HG02884 (cell line): ENCODE results near the gene TECPR1.

Experiments
- ATAC-seq: cut with Tn5 transposase; IDR thresholded peaks from one replicate; pipeline ENCODE4 v1.9.1; 2021; ENCODE audit warnings: mild to moderate bottlenecking, moderate library complexity; ENCODE audit not compliant: unreplicated experiment

TECPR1 gene

DNA sequence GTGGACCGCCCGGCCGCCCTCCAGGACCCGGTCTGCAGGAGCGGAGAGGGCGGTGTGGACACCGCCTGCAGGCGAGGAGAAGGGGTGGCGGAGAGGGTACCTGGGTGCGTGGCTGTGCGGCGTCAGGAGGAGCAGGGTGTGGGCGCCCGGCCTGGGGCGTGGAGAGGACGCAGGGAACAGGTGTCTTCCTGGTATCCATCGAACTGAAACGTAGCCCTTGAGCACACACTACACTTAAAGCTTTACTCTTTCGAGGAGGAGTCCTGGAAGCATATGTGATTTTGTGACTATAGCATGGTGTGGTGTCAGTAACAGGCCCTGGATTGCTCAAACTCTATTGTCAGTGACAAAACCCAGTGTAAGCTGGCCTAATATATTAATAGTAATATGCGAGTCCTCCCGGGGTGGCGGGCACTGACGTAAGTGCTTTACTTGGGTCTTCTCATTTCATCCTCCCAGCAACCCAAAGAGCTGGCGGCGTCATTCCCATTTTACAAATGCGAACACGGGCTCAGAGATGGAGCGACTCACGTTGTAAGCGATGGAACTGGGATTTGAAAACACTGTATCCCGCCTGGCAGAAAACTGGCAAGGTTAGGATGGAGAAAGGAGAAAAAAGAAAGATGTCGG, 508 bp upstream of the TECPR1 start:
- ATAC-seq: peak; percentile 30

GRCh38 chr7:98251231-98251600, 816 bp downstream of the TECPR1 start:
- peak; percentile 31 for ATAC-seq

- ATAC-seq: no peak
Measured at GRCh38 chr7:98250789-98251188, 1.2 kb downstream of the TECPR1 start.

- ATAC-seq: no peak
Measured at GRCh38 chr7:98249106-98249505, 2.9 kb downstream of the TECPR1 start.

DNA sequence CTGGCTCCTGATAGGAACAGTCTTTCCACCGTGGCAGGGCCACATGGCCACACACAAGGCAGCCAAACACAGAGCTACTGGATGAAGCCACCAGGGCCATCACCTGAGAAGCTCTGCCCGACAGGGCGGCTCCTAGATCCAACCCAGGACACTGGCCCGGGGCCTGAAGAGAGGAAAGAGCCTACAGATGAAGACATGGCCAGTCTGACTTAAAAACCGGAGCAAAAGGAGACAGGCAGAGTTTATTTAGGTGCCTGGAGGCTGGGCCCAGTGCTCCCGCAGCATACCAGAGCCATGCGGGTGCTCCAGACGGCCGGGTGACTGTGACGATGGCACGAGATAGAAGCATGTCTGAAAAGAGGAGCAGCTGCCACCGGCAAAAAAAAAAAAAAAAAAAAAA, 3.9 kb downstream of the TECPR1 start:
- no peak for ATAC-seq

GRCh38 chr7:98244871-98245270, 7.2 kb downstream of the TECPR1 start:
- ATAC-seq: no peak

GRCh38 chr7:98242934-98243333, 9.1 kb downstream of the TECPR1 start:
- no peak for ATAC-seq

- no peak for ATAC-seq
Measured at GRCh38 chr7:98242342-98242741, 9.7 kb downstream of the TECPR1 start.

DNA sequence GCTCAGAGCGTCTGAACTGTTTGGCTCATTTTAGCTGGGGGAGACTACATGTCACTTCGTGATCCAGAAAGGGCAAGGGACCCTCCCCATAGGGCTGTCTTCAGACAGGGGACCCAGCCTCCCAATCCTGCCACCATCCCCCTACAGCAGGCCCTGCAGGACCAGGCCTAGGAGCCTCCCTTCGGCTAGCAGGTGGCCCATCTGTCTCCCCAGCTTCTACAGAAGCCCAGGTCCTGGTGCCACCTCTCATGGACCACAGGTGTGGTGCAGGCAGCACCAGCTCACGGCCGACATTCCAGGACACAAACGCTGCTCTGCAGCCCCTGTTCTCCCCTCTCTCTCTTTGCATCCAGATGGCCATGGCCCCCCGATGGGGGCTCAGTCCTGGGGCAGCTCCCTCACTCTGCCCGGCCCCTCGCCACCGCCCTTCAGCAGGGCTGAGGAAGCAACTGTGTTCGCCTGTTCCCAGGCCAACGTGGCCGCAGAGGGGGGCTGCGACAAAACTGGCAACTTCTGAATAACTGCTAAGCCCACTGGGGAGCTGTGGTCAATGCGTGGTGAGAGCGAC, 10.3 kb downstream of the TECPR1 start:
- no peak for ATAC-seq

DNA sequence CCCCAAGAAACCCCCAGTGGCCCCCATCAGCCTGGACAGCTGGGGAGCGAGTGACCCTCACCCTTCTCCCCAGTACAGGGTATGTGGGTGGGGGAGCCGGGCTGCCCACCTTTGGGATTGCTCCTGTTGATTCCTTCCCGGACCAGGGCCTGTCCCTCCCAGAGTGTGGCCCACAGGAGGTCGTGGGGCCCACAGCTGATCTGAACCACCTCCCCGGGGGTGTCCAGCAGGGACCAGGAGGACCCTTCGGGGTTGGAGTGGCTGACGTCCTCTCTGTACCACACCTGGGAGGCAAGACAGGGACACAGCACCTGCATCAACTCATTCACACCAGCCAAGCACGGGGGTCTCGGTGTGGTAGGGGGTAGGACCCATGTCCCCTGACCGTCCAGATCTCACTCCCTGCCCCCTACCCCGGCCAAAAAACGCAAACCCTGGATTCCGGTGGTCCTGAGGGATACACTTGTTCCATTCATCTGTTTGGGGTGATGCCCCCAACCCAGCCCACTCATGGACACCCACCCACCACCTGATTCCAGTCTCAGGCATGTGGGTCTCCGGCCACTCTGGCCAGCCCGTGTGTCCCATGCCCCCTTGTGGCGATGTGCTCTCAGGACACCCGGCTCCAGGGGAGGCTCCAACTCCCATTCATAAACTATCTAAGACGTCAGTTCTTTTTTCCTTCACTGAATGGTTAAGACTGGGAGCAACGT, 10.9 kb downstream of the TECPR1 start:
- no peak for ATAC-seq

GRCh38 chr7:98238976-98239375, 13.1 kb downstream of the TECPR1 start:
- ATAC-seq: no peak

DNA sequence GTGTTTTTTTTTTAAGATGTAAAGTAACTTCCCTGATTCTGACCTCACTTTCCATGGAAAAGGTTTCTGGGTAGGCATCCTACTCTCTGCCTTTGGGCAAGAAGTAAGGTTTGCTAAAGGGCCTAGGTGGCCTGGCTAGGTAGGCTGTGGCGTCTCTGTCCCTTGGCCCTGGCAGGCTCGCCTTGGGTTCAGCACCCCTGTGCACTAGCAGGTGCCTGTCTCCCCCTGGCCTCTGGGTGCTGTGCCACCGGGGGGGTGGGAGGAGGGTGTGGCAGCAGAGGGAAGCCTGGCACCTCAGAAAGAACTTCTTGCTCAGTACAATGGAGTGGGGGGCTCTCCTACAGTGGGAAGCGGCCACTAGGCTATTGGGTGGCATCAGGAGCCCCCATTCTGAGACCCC, 14.0 kb downstream of the TECPR1 start:
- no peak for ATAC-seq

DNA sequence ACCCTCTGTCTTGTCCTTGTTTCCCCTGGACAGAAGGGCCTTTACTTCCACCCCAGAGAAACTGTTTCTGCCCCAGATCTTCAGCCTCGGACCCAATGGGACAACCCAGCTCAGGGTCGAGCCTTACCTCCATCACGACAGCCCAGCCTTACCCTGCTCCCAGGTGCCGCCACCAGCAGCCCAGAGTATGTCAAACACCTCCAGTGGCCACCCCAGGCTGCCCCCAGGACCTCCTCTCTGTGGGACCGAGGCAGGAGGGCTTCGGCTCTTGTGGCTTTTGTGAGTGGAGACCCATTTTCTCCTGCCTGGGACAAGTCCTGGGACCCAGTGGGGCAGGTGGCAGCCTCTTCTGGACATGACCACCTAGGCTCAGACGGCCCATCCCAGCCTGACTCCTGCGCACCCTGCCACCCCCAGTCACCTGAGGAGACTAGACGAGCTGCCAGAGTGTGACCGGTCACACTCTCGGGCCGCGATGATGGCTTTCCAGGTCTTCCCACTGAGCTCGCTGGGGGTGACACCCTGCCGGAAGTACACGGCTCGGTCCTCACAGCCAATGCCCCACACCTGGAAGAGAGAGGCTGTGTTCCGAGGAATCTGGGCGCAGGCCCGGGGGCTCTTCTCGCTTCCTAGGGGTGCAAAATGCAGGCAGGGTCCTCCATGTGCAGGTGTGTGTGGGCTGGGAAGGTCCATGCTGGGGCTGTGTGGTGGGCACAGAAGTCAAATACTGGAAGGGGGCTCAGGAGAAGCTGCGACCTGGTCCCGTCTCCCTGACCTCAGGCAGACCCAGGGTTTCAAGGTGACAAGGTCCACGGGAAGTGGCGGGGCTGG, 15.5 kb downstream of the TECPR1 start:
- no peak for ATAC-seq

- ATAC-seq: no peak
Measured at GRCh38 chr7:98235901-98236300, 16.1 kb downstream of the TECPR1 start.

GRCh38 chr7:98234429-98235147, 17.4 kb downstream of the TECPR1 start:
- ATAC-seq: no peak

DNA sequence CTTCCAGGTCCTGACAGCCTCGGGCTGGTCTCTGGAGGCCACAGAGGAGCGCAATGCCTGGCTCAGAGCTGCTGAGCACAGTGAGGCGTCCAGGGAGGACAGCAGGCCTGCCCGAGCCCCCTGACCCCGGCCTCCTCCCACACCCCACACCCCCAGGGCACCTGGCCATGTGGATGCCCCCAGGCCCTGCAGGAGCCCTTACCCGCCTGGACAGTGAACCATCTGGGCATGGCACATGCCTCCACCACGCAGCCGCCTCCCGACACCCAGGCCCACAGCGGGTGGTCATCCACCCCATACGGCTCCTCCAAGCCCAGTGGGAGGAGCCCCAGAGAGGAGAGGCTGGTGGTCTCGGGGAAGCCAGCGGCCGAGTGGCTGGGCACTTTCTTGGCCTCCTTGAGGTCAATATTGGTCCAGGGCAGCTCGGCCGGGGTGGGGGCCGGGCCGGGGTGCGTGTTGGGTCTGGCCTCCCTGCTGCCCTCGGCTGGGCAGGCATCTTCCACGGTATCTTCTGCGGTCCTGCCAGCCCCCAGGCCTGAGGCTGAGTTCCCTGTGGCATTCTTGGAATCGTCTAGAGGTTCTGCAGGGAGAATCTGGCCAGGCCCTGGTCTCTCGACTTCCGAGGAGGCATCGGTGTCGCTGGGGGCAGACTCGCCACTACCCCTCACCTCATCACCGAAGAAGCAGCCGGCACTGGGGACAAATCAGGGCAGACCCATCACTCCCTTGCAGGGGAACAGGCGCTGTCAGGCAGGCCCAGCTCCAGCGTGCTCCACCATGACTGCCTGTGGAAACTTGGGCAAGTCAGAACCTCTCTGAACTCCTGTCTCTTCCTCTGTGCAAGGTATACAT, 18.6 kb downstream of the TECPR1 start:
- ATAC-seq: no peak

GRCh38 chr7:98232799-98233198, 19.2 kb downstream of the TECPR1 start:
- no peak for ATAC-seq

DNA sequence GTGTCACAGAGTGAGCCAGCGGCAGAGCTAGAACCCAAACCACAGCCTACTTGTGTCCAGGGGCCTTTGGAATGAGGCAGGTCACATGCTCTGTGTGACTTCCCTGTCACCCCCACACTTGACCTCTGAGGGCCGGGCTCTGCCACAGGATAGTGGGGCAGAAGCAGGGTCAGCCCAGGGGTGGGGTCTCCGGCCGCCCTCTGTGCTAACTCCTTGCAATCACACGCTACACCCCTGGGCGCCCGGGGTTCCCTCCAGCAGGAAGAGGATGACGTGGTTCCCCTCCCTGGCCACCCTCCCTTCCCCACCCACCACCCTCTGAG, 19.8 kb downstream of the TECPR1 start:
- no peak for ATAC-seq

- no peak for ATAC-seq
Measured at GRCh38 chr7:98231493-98232262, 20.4 kb downstream of the TECPR1 start.
